PC-3 (cell line): ENCODE data around the gene SLC25A25. TPM values are rescaled to one million over a fixed set of nuclear protein-coding genes. Genes with fewer than 3 reads are reported as not detected.

Source experiments
- ATAC-seq: fragments of 200-7000 bp; cut with Tn5 transposase; 2 replicates; pipeline ENCODE4 v1.9.1; 2020; ENCODE audit warnings: mild to moderate bottlenecking, moderate library complexity
- Bru-seq: library from RNA; stranded (reverse); fragments of 400-500 nt; gene quantifications from one replicate; lab custom pipeline; 2021; lab: Mats Ljungman, UMichigan
- BruChase-seq, 2 experiments: library from RNA; stranded (reverse); fragments of 400-500 nt; gene quantifications; one replicate each; lab custom pipeline; 2021; lab: Mats Ljungman, UMichigan
- BruUV-seq: library from RNA; stranded (reverse); fragments of 400-500 nt; replicated peaks from 2 replicates; lab custom pipeline; 2021; lab: Mats Ljungman, UMichigan
- CTCF ChIA-PET: fragments of 300-600 bp; sonication (Branson Sonifier 250); formaldehyde crosslinking; loops from one replicate; lab custom pipeline; 2022; ENCODE audit warnings: antibody characterized with exemption; lab: Charles Lee
- POLR2A ChIA-PET: fragments of 300-600 bp; sonication (Branson Sonifier 250); formaldehyde crosslinking; loops from one replicate; lab custom pipeline; 2022; ENCODE audit warnings: antibody characterized with exemption; ENCODE audit not compliant: unreplicated experiment; lab: Charles Lee
- DNase-seq: peaks from one replicate; pipeline ENCODE4 v3.0.0-alpha.2; 2015
- H2AFZ ChIP-seq: fragments of 300-600 bp; sonication (generic); 2 replicates; pipeline ENCODE4 v1.6.0; 2016; ENCODE audit warnings: antibody characterized with exemption, low read length
- H3F3A ChIP-seq: fragments of 300-600 bp; sonication (generic); one replicate; pipeline ENCODE4 v1.6.0; 2017; ENCODE audit warnings: antibody characterized with exemption, low read length, control low read depth, mild to moderate bottlenecking; ENCODE audit not compliant: unreplicated experiment
- H3K27ac ChIP-seq: fragments of 300-600 bp; sonication (generic); 2 replicates; pipeline ENCODE4 v1.5.1; 2016; ENCODE audit warnings: mild to moderate bottlenecking, low read length
- H3K27me3 ChIP-seq: fragments of 300-600 bp; sonication (generic); 2 replicates; pipeline ENCODE4 v1.6.1; 2016; ENCODE audit warnings: low read length, mixed read lengths
- H3K36me3 ChIP-seq: fragments of 300-600 bp; sonication (generic); 2 replicates; pipeline ENCODE4 v1.6.1; 2016; ENCODE audit warnings: low read depth, mixed run types, low read length, mixed read lengths
- H3K4me1 ChIP-seq: fragments of 300-600 bp; sonication (generic); 2 replicates; pipeline ENCODE4 v1.5.1; 2016; ENCODE audit warnings: low read length; ENCODE audit not compliant: insufficient read depth
- H3K4me2 ChIP-seq: fragments of 300-600 bp; sonication (generic); 2 replicates; pipeline ENCODE4 v1.6.0; 2016; ENCODE audit warnings: low read length
- H3K4me3 ChIP-seq: fragments of 300-600 bp; sonication (generic); 2 replicates; pipeline ENCODE4 v1.5.1; 2016; ENCODE audit warnings: mild to moderate bottlenecking, low read length, mixed read lengths
- H3K79me2 ChIP-seq: fragments of 300-600 bp; sonication (generic); 2 replicates; pipeline ENCODE4 v1.6.1; 2017; ENCODE audit warnings: low read length, mixed read lengths
- H3K9ac ChIP-seq: fragments of 300-600 bp; sonication (generic); 2 replicates; pipeline ENCODE4 v1.6.0; 2016; ENCODE audit warnings: mild to moderate bottlenecking, low read length
- H3K9me2 ChIP-seq: fragments of 300-600 bp; sonication (generic); replicated peaks from 2 replicates; pipeline ENCODE4 v1.6.1; 2016; ENCODE audit warnings: mixed run types, low read length, mixed read lengths
- H3K9me3 ChIP-seq: fragments of 300-600 bp; sonication (generic); 2 replicates; pipeline ENCODE4 v1.6.1; 2016; ENCODE audit warnings: low read length, mixed read lengths
- H4K20me1 ChIP-seq: fragments of 300-600 bp; sonication (generic); 2 replicates; pipeline ENCODE4 v1.6.1; 2016; ENCODE audit warnings: low read length, mixed read lengths
- EZH2 ChIP-seq: fragments of 300-600 bp; sonication (generic); IDR thresholded peaks from one replicate; pipeline ENCODE4 v1.6.1; 2017; ENCODE audit warnings: antibody characterized with exemption, mild to moderate bottlenecking, low read length; ENCODE audit not compliant: unreplicated experiment
- EZH2phosphoT487 ChIP-seq: fragments of 300-600 bp; sonication (generic); IDR thresholded peaks from 2 replicates; pipeline ENCODE4 v1.6.1; 2018; ENCODE audit warnings: mild to moderate bottlenecking, antibody characterized with exemption, low read length, borderline replicate concordance
- intact Hi-C: fragments of 100-400 bp; cut with micrococcal nuclease; formaldehyde crosslinking; loops from 2 replicates; pipeline ENCODE4 v1.9.0; 2023
- long read RNA-seq: library from polyadenylated mRNA; unstranded; transcript quantifications from one replicate; pipeline ENCODE4 v2.0.0, GENCODE V29; 2021; ENCODE audit not compliant: unreplicated experiment
- total RNA-seq: library from RNA; depleted of rRNA; stranded (reverse); fragments of >200 nt; gene quantifications from 2 replicates; pipeline ENCODE4 v1.2.3, GENCODE V29; 2014; rRNA removed
- TF ChIP-seq, protein P1 (sequence below): fragments of 300-600 bp; sonication (generic); conservative IDR thresholded peaks from 2 replicates; pipeline ENCODE4 v1.5.1; 2017; ENCODE audit warnings: antibody characterized with exemption, low read depth, mild to moderate bottlenecking, low read length

SLC25A25 gene
- total RNA-seq, result 25.2 and 37.0 TPM in 2 replicates
- Bru-seq, nascent RNA, result percentile 67 among the genes with signal in this experiment
- percentile 68 among the genes with signal in this experiment for BruChase-seq, experiment 1, labeled RNA remaining after a 6-hour chase
- percentile 69 among the genes with signal in this experiment for BruChase-seq, experiment 2, labeled RNA remaining after a 2-hour chase
- long read RNA-seq, transcript SLC25A25-203 (10 exons, 3,431 nt), result major isoform, 16 of 36 reads
- long read RNA-seq, partial matches to known transcripts, result 8 of 36 reads
- long read RNA-seq, other reads (novel, unspliced or antisense), result 10 of 36 reads

DNA sequence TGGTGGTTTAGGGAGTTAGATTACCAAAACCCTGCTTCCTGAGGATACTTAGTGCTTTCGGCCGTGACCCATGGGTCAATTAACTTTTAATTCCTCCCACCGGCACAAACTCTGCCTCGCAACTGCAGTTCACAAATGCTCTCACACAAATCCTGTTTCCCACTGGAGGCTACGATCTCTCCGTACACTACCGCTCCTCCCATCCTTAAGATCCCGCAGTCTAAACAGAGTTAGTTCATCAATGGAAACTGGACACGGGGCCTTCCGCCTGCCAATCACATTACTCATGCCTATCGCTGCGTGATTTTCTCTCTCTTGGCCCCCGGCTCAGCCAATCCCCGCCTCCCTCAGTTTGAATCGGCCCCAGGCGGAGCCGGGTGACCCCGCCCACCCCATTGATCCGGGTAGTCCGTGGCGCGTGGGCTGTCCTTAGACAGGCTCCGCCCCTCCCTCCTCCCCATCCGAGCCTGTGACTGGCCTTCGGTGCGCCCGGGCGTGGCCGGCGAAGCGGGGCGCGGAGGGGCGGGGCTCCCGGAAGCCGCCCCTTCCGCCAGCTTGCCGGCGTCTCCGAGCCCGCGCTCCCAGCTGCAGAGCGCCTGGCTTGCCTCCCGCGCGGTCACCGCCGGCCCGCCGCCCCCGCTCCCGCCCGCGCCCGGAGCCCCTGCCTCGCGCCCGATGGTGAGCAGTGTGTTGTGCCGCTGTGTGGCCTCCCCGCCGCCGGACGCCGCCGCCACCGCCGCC, at the start of gene SLC25A25:
Gene SLC25A25 (plus strand): TSS at position 588 of the 741 bp plus-strand sequence. CDS start 88 bp downstream, at position 676.
- Histone ChIP-seq H3K9me3 (no peaks in the 10 kb centered on the region), H3K4me1 (peaks cover 34% of the 10 kb centered on the region), H3K4me3 (peak within 1 kb of the TSS; percentile 95), H2AFZ (peak within 1 kb of the TSS; percentile 95), H3K9me2 (no peaks in the 10 kb centered on the region), H3K79me2 (peaks cover 60% of the 10 kb centered on the region), H3K27me3 (no peaks in the 10 kb centered on the region), H3K4me2 (peak within 1 kb of the TSS; percentile 99), H3K36me3 (no peaks in the 10 kb centered on the region), H4K20me1 (no peaks in the 10 kb centered on the region), H3F3A (peaks cover 7% of the 10 kb centered on the region), H3K27ac (peak within 1 kb of the TSS; percentile 96), H3K9ac (peak within 1 kb of the TSS; percentile 93)
- POLR2A ChIA-PET, result interaction anchor here (0.7 to 1.0 kb wide), 2 partner anchors 11 to 27 kb away, joined by 3 to 4 read pairs; no protein-coding TSS in a partner anchor
- DNase-seq (peak; percentile 98), ATAC-seq (peak; percentile 79)
- no peak for TF ChIP-seq EZH2phosphoT487
- TF ChIP-seq, protein P1, sequence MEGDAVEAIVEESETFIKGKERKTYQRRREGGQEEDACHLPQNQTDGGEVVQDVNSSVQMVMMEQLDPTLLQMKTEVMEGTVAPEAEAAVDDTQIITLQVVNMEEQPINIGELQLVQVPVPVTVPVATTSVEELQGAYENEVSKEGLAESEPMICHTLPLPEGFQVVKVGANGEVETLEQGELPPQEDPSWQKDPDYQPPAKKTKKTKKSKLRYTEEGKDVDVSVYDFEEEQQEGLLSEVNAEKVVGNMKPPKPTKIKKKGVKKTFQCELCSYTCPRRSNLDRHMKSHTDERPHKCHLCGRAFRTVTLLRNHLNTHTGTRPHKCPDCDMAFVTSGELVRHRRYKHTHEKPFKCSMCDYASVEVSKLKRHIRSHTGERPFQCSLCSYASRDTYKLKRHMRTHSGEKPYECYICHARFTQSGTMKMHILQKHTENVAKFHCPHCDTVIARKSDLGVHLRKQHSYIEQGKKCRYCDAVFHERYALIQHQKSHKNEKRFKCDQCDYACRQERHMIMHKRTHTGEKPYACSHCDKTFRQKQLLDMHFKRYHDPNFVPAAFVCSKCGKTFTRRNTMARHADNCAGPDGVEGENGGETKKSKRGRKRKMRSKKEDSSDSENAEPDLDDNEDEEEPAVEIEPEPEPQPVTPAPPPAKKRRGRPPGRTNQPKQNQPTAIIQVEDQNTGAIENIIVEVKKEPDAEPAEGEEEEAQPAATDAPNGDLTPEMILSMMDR, result no peak
- no peak for TF ChIP-seq EZH2
- intact Hi-C loops, result loop anchor here (2.0 kb wide), 1 partner anchor 27 kb away; no protein-coding TSS in a partner anchor
- BruUV-seq, result no TSS peak
- CTCF ChIA-PET, result no interaction called here

DNA sequence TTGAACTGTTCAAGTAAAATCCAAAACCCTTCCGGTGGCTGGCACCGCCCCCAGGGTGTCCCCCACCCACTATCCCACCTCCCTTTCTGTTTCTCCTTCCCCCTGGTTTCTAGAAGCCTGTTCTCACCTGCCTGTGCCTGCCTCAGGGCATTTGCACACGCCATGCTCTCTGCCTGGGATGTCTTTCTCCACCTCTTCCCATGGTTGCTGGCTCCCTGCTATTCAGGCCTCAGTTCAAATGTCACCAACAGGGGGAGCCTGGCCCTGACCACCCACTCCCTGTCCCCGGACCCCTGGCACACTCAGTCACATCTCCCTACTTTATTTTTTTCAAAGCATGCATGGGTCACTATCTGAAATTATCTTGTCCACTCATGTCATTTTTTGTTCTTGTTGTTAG, 47.3 kb upstream of the SLC25A25 start:
- TF ChIP-seq, protein P1, result peak; percentile 36; the same call in 1 of the 2 replicates
- TF ChIP-seq EZH2, result no peak
- TF ChIP-seq EZH2phosphoT487, result no peak
- ChIA-PET POLR2A (no interaction called here), CTCF (no interaction called here)
- H3K27ac ChIP-seq, result no peak overlapping the region
- ATAC-seq (no peak), DNase-seq (no peak)
- BruUV-seq, result no TSS peak
- H3K9me3 ChIP-seq, result no peaks in the 10 kb centered on the region
- no peaks in the 10 kb centered on the region for H3K79me2 ChIP-seq
- H3K36me3 ChIP-seq, result no peaks in the 10 kb centered on the region
- peaks cover 4% of the 10 kb centered on the region; the same call in 1 of the 2 replicates for H3K4me1 ChIP-seq
- H3K4me2 ChIP-seq, result no peak overlapping the region
- H3K9ac ChIP-seq, result no peak overlapping the region
- H3K4me3 ChIP-seq, result no peak overlapping the region
- no peaks in the 10 kb centered on the region for H3K9me2 ChIP-seq
- H3F3A ChIP-seq, result no peaks in the 10 kb centered on the region
- H4K20me1 ChIP-seq, result no peaks in the 10 kb centered on the region
- intact Hi-C loops, result no loop called here
- no peaks in the 10 kb centered on the region for H3K27me3 ChIP-seq
- no peak overlapping the region for H2AFZ ChIP-seq
